NCI-H2107 treated with DMSO at 0.1 percent for 48 hours (cell line): ENCODE measurements around the gene PPIL3.

Experiments
- DNase-seq: peaks from one replicate; lab custom pipeline; 2025; ENCODE audit not compliant: unreplicated experiment; lab: John Stamatoyannopoulos, UW

PPIL3 gene

GRCh38 chr2:200861617-200862155 lies 27.2 kb downstream of the PPIL3 start:
- DNase-seq = no peak

DNA sequence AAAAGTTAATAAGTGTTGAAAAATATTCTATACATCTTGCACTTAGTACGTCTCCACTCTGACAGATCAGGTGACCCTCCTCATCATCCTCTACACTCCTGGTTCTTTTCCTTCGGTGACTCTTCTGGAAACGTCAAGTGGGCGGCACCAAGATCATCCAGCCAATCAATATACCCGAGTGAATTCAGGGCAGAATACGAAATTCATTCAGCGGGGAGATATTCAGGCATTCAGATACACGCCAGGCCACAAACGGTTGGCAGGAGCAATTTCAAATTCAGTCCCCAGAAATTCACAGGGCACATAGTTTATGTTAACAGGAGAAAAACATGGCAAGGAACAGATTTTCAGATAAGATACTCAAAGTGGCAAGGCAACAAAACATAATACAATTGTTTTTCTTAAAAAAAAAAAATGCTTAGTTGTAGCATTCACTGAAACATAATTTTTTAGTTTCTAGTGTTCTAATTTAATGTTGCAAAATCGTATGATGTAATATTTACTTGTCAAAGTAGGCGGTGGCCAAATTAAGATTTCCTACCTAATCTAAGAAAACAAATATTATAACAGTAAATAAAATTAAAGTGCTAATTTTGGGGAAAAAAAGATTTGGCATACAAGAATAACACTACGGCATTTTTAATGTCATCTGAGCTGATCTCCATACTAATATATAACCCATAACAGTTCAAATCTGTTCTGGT lies 28.6 kb downstream of the PPIL3 start:
- no peak for DNase-seq

GRCh38 chr2:200856806-200857205 lies 32.1 kb downstream of the PPIL3 start:
- no peak for DNase-seq

DNA sequence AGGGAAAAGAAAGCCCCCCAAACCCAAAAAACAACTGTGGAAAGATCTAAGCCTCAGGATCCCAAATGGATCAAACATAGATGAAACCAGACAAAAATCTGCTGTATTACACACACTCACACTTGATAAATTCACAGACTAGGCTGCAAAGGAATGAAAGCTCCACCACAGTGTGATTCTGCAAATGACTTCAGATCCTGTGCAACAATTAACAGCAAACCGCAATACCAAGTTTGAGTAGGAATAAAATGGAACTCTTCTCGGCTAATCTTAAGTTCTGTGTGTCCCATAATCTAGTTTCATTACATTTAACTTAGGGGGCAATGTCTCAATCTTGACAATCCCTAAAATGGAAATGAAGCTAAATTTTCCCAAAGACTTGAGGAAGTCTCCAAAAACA lies 36.3 kb downstream of the PPIL3 start:
- DNase-seq = no peak

GRCh38 chr2:200851398-200852248 lies 37.3 kb downstream of the PPIL3 start:
- DNase-seq = no peak

DNA sequence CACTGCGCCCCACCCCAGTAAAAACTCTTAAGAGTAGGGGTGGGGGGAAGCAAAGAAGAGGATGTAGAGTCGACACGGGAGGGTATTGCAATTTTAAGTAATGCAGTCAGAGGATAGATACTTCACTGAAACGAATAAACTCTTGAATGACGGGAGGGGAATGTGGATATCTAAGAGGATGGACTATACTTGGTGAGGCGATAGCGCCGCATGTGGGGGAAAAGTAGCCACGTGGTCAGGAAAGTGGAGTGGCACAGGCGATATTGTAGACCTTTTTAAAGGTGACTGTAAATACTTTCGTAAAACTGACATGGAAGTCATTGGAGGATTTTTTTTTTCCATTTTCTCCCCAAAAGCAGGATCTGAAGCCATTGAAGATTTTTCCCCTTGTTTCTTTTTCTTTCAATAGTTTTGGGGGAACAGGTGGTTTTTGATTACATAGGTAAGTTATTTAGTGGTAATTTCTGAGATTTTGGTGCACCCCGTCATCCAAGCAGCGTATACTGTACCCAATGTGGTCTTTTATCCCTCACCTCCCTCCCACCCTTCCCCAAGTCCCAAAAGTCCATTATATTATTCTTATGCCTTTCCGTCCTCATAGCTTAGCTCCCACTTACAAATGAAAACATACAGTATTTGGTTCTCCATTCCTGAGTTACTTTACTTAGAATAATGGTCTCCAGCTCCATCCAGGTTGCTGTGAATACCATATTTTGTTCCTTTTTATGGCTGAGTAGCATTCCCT lies 38.2 kb downstream of the PPIL3 start:
- DNase-seq = no peak

GRCh38 chr2:200847939-200848338 lies 40.9 kb downstream of the PPIL3 start:
- no peak for DNase-seq

GRCh38 chr2:200847269-200847668 lies 41.6 kb downstream of the PPIL3 start:
- DNase-seq = no peak

GRCh38 chr2:200845669-200846325 lies 43.1 kb downstream of the PPIL3 start:
- DNase-seq = no peak

- DNase-seq = no peak
Measured at GRCh38 chr2:200845194-200845593, 43.7 kb downstream of the PPIL3 start.

DNA sequence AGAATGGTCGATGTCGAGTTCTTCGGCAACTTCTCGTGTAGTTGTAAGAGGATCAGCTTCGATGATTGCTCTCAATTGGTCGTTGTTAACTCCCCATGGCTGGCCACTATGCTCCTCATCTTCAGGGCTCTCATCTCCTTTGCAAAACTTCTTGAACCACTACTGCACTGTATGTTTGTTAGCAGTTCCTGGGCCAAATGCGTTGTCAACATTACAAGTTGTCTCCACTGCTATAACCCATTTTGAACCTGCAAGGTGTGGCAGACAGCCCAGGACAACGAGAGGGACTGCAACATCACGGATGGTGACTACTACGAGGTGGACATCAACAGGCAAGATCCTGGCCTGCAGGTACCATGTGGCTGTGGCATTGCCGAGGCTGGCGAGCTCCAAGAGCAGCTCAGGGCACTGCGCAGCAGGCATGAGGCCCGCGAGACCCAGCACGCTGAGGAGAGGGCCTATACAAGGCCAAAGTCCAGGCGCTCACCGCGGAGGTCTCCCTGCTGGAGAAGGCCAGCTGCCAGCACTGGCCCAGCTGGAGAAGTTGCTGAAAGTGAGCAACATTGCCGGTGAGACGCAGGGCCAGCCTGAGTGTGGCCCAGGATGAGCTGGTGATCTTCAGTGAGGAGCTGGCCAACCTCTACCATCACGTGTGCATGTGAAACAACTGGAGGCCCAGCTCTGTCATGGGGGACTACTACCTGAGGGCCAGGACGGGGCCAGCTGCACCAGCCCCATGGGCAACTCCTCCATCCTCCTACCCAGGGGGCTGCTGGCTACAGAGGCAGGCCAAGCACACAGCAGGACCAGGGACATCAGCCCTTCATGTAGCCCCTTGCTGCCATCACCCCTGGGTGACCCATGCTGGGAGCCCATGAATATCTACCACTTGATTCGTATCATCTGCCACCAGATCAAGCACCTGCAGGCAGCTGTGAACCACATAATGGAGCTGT lies 44.6 kb downstream of the PPIL3 start:
- DNase-seq = no peak

GRCh38 chr2:200839513-200839912 lies 49.4 kb downstream of the PPIL3 start:
- no peak for DNase-seq

DNA sequence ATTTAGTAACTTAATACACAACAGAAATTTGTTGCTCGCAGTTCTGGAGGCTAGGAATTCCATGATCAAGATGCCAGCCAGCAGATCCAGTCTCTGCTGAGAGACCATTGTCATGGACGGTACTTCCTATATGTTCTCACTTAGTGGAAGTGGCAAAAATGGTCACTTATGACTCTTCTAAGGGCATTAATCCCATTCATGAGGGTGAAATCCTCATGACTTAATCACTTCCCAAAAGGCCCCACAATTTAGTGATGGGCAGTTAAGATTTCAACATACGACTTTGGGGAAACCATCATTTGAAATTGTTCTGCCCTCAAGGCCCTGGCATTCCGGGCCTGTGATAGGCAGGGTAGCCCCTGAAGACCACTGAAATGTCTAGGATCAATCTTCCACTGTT lies 54.2 kb downstream of the PPIL3 start:
- DNase-seq = no peak

GRCh38 chr2:200829258-200829655 lies 59.6 kb downstream of the PPIL3 start:
- DNase-seq = no peak

DNA sequence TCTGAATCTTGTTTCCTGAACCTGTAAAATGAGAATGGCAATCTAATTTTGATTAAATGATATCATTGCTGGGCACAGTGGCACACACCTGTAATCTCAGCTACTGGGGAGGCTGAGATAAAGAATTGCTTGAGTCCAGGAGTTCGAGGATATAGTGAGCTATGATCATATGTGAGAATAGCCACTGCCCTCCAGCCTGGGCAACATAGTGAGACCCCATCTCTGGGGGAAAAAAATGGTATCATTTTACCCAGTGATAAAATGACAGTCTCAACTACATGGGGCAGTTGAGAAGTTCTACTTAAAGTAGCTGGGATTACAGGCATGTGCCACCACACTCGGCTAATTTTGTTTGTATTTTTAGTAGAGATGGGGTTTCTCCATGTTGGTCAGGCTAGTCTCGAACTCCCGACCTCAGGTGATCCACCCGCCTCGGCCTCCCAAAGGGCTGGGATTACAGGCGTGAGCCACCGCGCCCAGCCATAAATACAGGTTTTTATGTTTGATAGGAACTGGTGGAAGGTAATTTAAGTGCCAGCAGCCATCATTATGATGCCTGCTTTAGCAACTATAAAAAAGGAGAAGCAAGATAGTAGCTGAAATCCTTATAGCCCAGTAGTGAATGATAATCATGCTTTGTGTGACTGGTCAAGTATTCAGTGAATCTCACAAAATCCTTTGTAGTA lies 60.2 kb downstream of the PPIL3 start:
- no peak for DNase-seq

DNA sequence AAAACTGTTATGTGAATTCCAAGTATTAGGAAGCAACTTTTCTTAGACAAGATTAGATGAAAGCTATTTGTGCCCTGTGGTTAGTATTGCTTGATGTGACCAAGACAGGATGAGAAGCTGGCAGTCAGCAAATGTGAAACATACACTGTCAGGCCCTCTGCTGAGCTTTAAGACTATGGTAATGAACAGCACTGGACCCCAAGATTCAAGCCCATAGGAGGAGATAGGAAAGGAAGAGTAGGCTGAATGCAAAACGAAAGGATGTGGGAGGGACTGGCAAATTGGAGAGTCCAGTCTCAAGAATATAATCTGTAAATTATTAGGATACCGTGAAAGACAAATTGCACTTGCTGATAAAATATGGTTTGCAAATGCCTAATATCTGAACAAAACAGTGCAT lies 60.8 kb downstream of the PPIL3 start:
- no peak for DNase-seq

GRCh38 chr2:200821686-200822245 lies 67.1 kb downstream of the PPIL3 start:
- no peak for DNase-seq
